H1 (cell line): ENCODE results near the gene TXLNG. TPM values are rescaled to one million over a fixed set of nuclear protein-coding genes. Genes with fewer than 3 reads are reported as not detected.

Experiments
- CTCF ChIA-PET: fragments of 300-600 bp; sonication (Branson Sonifier 250); formaldehyde crosslinking; loops from one replicate; lab custom pipeline; 2021; ENCODE audit not compliant: partially characterized antibody; lab: Charles Lee
- POLR2A ChIA-PET: fragments of 300-600 bp; sonication (Branson Sonifier 250); formaldehyde crosslinking; loops from one replicate; lab custom pipeline; 2021; ENCODE audit warnings: inconsistent platforms; ENCODE audit not compliant: partially characterized antibody; lab: Charles Lee
- DNase-seq, 2 experiments: peaks; one replicate each; pipeline versions ENCODE4 v3.0.0 to v3.0.0-alpha.2; 2010 to 2022; ENCODE audit warnings: low spot score in 2 of 2, low read depth in 1 of 2, mixed read lengths in 1 of 2
- FAIRE-seq: peaks from 2 replicates; lab custom pipeline; 2011; peaks lifted over from hg19 to GRCh38; lab: Jason Lieb, UNC
- H2AFZ ChIP-seq: 2 replicates; pipeline ENCODE4 v1.8.1; 2012; ENCODE audit warnings: low read length, inconsistent platforms
- H2AK5ac ChIP-seq: 2 replicates; pipeline ENCODE4 v1.6.1; 2013; ENCODE audit warnings: low read depth, low read length
- H2BK120ac ChIP-seq: replicated peaks from 2 replicates; pipeline ENCODE3; 2013; ENCODE audit warnings: low read depth, low read length, inconsistent platforms
- H2BK12ac ChIP-seq: 2 replicates; pipeline ENCODE4 v1.6.1; 2013; ENCODE audit warnings: low read depth, low read length
- H2BK15ac ChIP-seq: 2 replicates; pipeline ENCODE4 v1.6.1; 2013; ENCODE audit warnings: low read length
- H2BK20ac ChIP-seq: 2 replicates; pipeline ENCODE4 v1.6.1; 2013; ENCODE audit warnings: low read length
- H2BK5ac ChIP-seq: 2 replicates; pipeline ENCODE4 v1.6.1; 2013; ENCODE audit warnings: low read depth, low read length
- H3K14ac ChIP-seq: 2 replicates; pipeline ENCODE4 v1.6.1; 2013; ENCODE audit warnings: inconsistent platforms; ENCODE audit not compliant: insufficient read length
- H3K18ac ChIP-seq: 2 replicates; pipeline ENCODE4 v1.6.1; 2013; ENCODE audit warnings: low read length; ENCODE audit errors: extremely low read depth
- H3K23ac ChIP-seq: 2 replicates; pipeline ENCODE4 v1.6.1; 2013; ENCODE audit warnings: inconsistent platforms; ENCODE audit not compliant: insufficient read length
- H3K23me2 ChIP-seq: 2 replicates; pipeline ENCODE4 v1.6.1; 2013; ENCODE audit warnings: low read depth, low read length
- H3K27ac ChIP-seq: 2 replicates; pipeline ENCODE4 v1.6.1; 2011; ENCODE audit warnings: low read depth, low read length, inconsistent platforms
- H3K27me3 ChIP-seq, 4 experiments: replicated peaks in 1 of 4; 1 replicate in 1 of 4; 2 replicates in 3 of 4; pipeline versions ENCODE4 v1.6.1 to v1.8.1; 2011 to 2013; ENCODE audit warnings: low read length in 3 of 4, mild to moderate bottlenecking in 3 of 4, inconsistent platforms in 2 of 4, mixed read lengths in 2 of 4, moderate library complexity in 1 of 4; ENCODE audit not compliant: control insufficient read depth in 3 of 4, insufficient read depth in 3 of 4; ENCODE audit errors: extremely low read depth in 1 of 4
- H3K36me3 ChIP-seq, 4 experiments: 2 replicates each; pipeline versions ENCODE4 v1.6.1 to v1.8.1; 2011 to 2013; ENCODE audit warnings: mild to moderate bottlenecking in 4 of 4, low read length in 3 of 4, moderate library complexity in 2 of 4, control low read depth in 1 of 4, inconsistent platforms in 1 of 4; ENCODE audit not compliant: insufficient read depth in 4 of 4, control insufficient read depth in 2 of 4
- H3K4ac ChIP-seq: replicated peaks from 2 replicates; pipeline ENCODE3; 2013; ENCODE audit warnings: low read length, low read depth, mixed read lengths, inconsistent platforms; ENCODE audit not compliant: insufficient read length
- H3K4me1 ChIP-seq, 4 experiments: replicated peaks in 1 of 4; 1 replicate in 1 of 4; 2 replicates in 3 of 4; pipeline versions ENCODE4 v1.6.1 to v1.8.1; 2011 to 2013; ENCODE audit warnings: low read length in 3 of 4, inconsistent platforms in 2 of 4, mixed read lengths in 1 of 4; ENCODE audit not compliant: insufficient read depth in 4 of 4, control insufficient read depth in 3 of 4
- H3K4me2 ChIP-seq, 2 experiments: 2 replicates each; pipeline versions ENCODE4 v1.6.1 to v1.8.1; 2011 to 2013; ENCODE audit warnings: low read depth in 2 of 2, low read length in 2 of 2, control low read depth in 1 of 2, inconsistent platforms in 1 of 2, mild to moderate bottlenecking in 1 of 2; ENCODE audit not compliant: insufficient read depth in 1 of 2
- H3K4me3 ChIP-seq, 4 experiments: fragments of 200-600, 300-600 bp in 1 of 4; sonication (generic), shearing (Covaris generic), sonication (Bioruptor Twin) in 1 of 4; 2 replicates each; pipeline versions ENCODE4 v1.5.1 to v1.8.1; 2011 to 2016; ENCODE audit warnings: low read length in 4 of 4, low read depth in 3 of 4, control low read depth in 2 of 4, inconsistent platforms in 2 of 4, mild to moderate bottlenecking in 2 of 4, mixed read lengths in 1 of 4, moderate library complexity in 1 of 4; ENCODE audit not compliant: insufficient read depth in 2 of 4; ENCODE audit errors: extremely low read depth in 1 of 4
- H3K56ac ChIP-seq: replicated peaks from 2 replicates; pipeline ENCODE3; 2013; ENCODE audit warnings: low read depth, mild to moderate bottlenecking, mixed read lengths, low read length, inconsistent platforms; ENCODE audit not compliant: insufficient read length
- H3K79me1 ChIP-seq: 2 replicates; pipeline ENCODE4 v1.6.1; 2013; ENCODE audit warnings: low read depth, low read length, control low read depth
- H3K79me2 ChIP-seq, 2 experiments: 2 replicates each; pipeline versions ENCODE4 v1.6.1 to v1.8.1; 2012 to 2013; ENCODE audit warnings: low read length in 2 of 2, mild to moderate bottlenecking in 2 of 2, inconsistent platforms in 1 of 2; ENCODE audit not compliant: insufficient read depth in 2 of 2, control insufficient read depth in 1 of 2
- H3K9ac ChIP-seq, 4 experiments: replicated peaks in 1 of 4; 1 replicate in 1 of 4; 2 replicates in 3 of 4; pipeline versions ENCODE4 v1.6.1 to v1.8.1; 2011 to 2013; ENCODE audit warnings: low read depth in 3 of 4, low read length in 3 of 4, control low read depth in 2 of 4, mild to moderate bottlenecking in 2 of 4, moderate library complexity in 2 of 4, inconsistent platforms in 1 of 4; ENCODE audit errors: extremely low read depth in 1 of 4
- H3K9me3 ChIP-seq, 2 experiments: 2 replicates each; pipeline versions ENCODE4 v1.6.1 to v1.8.1; 2012 to 2013; ENCODE audit warnings: mild to moderate bottlenecking in 2 of 2, moderate library complexity in 2 of 2, control low read depth in 1 of 2, inconsistent platforms in 1 of 2, low read depth in 1 of 2, low read length in 1 of 2, mixed read lengths in 1 of 2; ENCODE audit not compliant: insufficient read depth in 2 of 2
- H4K20me1 ChIP-seq, 2 experiments: replicated peaks in 1 of 2; 2 replicates each; pipeline versions ENCODE3 to v1.8.1; 2011 to 2013; ENCODE audit warnings: inconsistent platforms in 2 of 2, low read length in 2 of 2, mild to moderate bottlenecking in 1 of 2; ENCODE audit not compliant: insufficient read depth in 2 of 2, control insufficient read depth in 1 of 2
- H4K5ac ChIP-seq: 2 replicates; pipeline ENCODE4 v1.6.1; 2013; ENCODE audit warnings: low read length, low read depth, mixed read lengths, inconsistent platforms; ENCODE audit not compliant: insufficient read length
- H4K8ac ChIP-seq: 2 replicates; pipeline ENCODE4 v1.8.0; 2013; ENCODE audit warnings: mild to moderate bottlenecking, moderate library complexity, low read length, inconsistent platforms; ENCODE audit not compliant: insufficient read depth; ENCODE audit errors: extremely low read depth
- H4K91ac ChIP-seq: replicated peaks from 2 replicates; pipeline ENCODE3; 2013; ENCODE audit warnings: low read length, mixed read lengths, inconsistent platforms; ENCODE audit not compliant: insufficient read length
- BRCA1 ChIP-seq: IDR thresholded peaks from 2 replicates; pipeline ENCODE4 v1.6.1; 2012; ENCODE audit warnings: low read depth, low read length, improper control_type of control experiment
- CTCF ChIP-seq, 3 experiments: IDR thresholded peaks; 1 replicate in 2 of 3; 2 replicates in 1 of 3; pipeline versions ENCODE4 v1.5.1 to v1.6.1; 2011; ENCODE audit warnings: low read length in 3 of 3, mild to moderate bottlenecking in 3 of 3, inconsistent platforms in 2 of 3, low read depth in 1 of 3, moderate library complexity in 1 of 3; ENCODE audit not compliant: insufficient read depth in 1 of 3; ENCODE audit errors: control extremely low read depth in 1 of 3
- E2F6 ChIP-seq: IDR thresholded peaks from 2 replicates; pipeline ENCODE4 v1.6.1; 2012; ENCODE audit warnings: inconsistent platforms
- HDAC2 ChIP-seq, 2 experiments: fragments of 300-600 bp in 1 of 2; sonication (generic) in 1 of 2; IDR thresholded peaks; 2 replicates each; pipeline ENCODE4 v1.6.1; 2011 to 2012; ENCODE audit warnings: low read depth in 2 of 2, low read length in 2 of 2, mild to moderate bottlenecking in 2 of 2, moderate library complexity in 2 of 2, borderline replicate concordance in 1 of 2, inconsistent platforms in 1 of 2
- PHF8 ChIP-seq: fragments of 200-600 bp; sonication (generic); conservative IDR thresholded peaks from 2 replicates; pipeline ENCODE4 v1.7.1; 2012; ENCODE audit warnings: low read depth, mild to moderate bottlenecking, inconsistent platforms, low read length, moderate library complexity
- SIX5 ChIP-seq: IDR thresholded peaks from 2 replicates; pipeline ENCODE4 v1.6.1; 2011; ENCODE audit warnings: mild to moderate bottlenecking, low read depth, low read length
- SP1 ChIP-seq: IDR thresholded peaks from 2 replicates; pipeline ENCODE4 v1.6.1; 2011; ENCODE audit warnings: low read depth, low read length
- SRF ChIP-seq: IDR thresholded peaks from 2 replicates; pipeline ENCODE4 v1.6.1; 2011; ENCODE audit warnings: mild to moderate bottlenecking, low read depth, low read length, moderate library complexity
- TCF12 ChIP-seq: IDR thresholded peaks from 2 replicates; pipeline ENCODE4 v1.6.1; 2011; ENCODE audit warnings: low read depth, mild to moderate bottlenecking, low read length
- WGBS, 2 experiments: shearing (Covaris generic) in 1 of 2; methylation state at CpG; one replicate each; pipeline versions ENCODE4 v1.1.6 to v1.1.7; 2013 to 2015; ENCODE audit warnings: low lambda C conversion rate in 2 of 2, mixed read lengths in 2 of 2, inconsistent platforms in 1 of 2, low coverage in 1 of 2, missing lambda C conversion rate in 1 of 2; ENCODE audit not compliant: insufficient replicate concordance in 2 of 2, insufficient coverage in 1 of 2, insufficient read length in 1 of 2; ENCODE audit errors: extremely low coverage in 1 of 2, missing lambda C conversion rate in 1 of 2; 5-methylcytosine and 5-hydroxymethylcytosine counted together
- polyA plus RNA-seq, 7 experiments: library from polyadenylated mRNA; depleted of rRNA in 3 of 7; stranded (reverse) in 5 of 7; unstranded in 2 of 7; fragments of >200 nt in 5 of 7; fragments of 200-250 nt in 2 of 7; gene quantifications; 1 replicate in 5 of 7; 2 replicates in 1 of 7; 4 replicates in 1 of 7; pipeline versions ENCODE4 v1.2.1 to v1.2.3, GENCODE V29; 2011 to 2013; ENCODE audit warnings: missing spikeins in 2 of 7, mixed read lengths in 2 of 7
- total RNA-seq: library from RNA; stranded (reverse); fragmentation: NEBNext Ultra II Directional; extraction: Animal tissue kit (Norgen Biotek cat#: 25700); gene quantifications from 2 replicates; pipeline ENCODE4 v1.2.1, GENCODE V29; 2021

TXLNG gene
- total and polyA plus RNA-seq, 2 of the 8 experiments (the other 6 are each of a cell fraction or from before 2014, with no cell fraction given): 32.9 to 42.9 TPM

- H3K56ac ChIP-seq: no peak overlapping the region
- H3K27me3 ChIP-seq: no peaks in the 10 kb centered on the region
- H2BK120ac ChIP-seq: no peak overlapping the region
- H3K14ac ChIP-seq: no peak overlapping the region
- no peak overlapping the region for H3K4ac ChIP-seq
- no peak for FAIRE-seq
- no peaks in the 10 kb centered on the region for H3K9me3 ChIP-seq
- no peak overlapping the region for H2BK5ac ChIP-seq
- no peak overlapping the region for H2AK5ac ChIP-seq
- WGBS, 2 experiments: 80% methylated on average over 3 of the region's 3 CpGs; no CpG with 5 or more reads in 1 of the 2 experiments
- no peak overlapping the region for H3K23ac ChIP-seq
- CTCF ChIA-PET: no interaction called here
- no peaks in the 10 kb centered on the region for H3K23me2 ChIP-seq
- no peaks in the 10 kb centered on the region for H3K79me1 ChIP-seq
- no peak overlapping the region for H3K9ac ChIP-seq
- H2BK15ac ChIP-seq: no peak overlapping the region
- no peak for DNase-seq
- no peak overlapping the region for H3K4me3 ChIP-seq
- H3K36me3 ChIP-seq: peaks cover 2 to 62% (median 30%) of the 10 kb centered on the region in 4 experiments; a peak in 6 of 8 replicates
- POLR2A ChIA-PET: interaction anchor here (0.6 to 1.6 kb wide), 2 partner anchors 7 to 12 kb away, joined by 4 read pairs; no protein-coding TSS in a partner anchor
- no peak overlapping the region for H2AFZ ChIP-seq
- no peak overlapping the region for H3K18ac ChIP-seq
- no peak overlapping the region for H3K4me2 ChIP-seq
- H4K20me1 ChIP-seq: peaks cover 0 to 5% of the 10 kb centered on the region in 2 experiments
- H3K27ac ChIP-seq: no peak overlapping the region
- H3K79me2 ChIP-seq: peaks cover 0 to 9% of the 10 kb centered on the region in 2 experiments; a peak in 1 of 4 replicates
- H4K5ac ChIP-seq: no peak overlapping the region
- no peak overlapping the region for H2BK12ac ChIP-seq
- no peak overlapping the region for H4K8ac ChIP-seq
- H3K4me1 ChIP-seq: no peaks in the 10 kb centered on the region
- no peak overlapping the region for H4K91ac ChIP-seq
- no peak overlapping the region for H2BK20ac ChIP-seq
- no peak for TF ChIP-seq SRF
- TF ChIP-seq CTCF (IDR thresholded peaks at IDR 0.05; ENCODE audit: control extremely low read depth in 1 of 3, insufficient read depth in 1 of 3, low read depth in 1 of 3, low read length in 3 of 3): no peak
- TF ChIP-seq E2F6: no peak
- no peak for TF ChIP-seq BRCA1
- TF ChIP-seq TCF12: no peak
- no peak for TF ChIP-seq SP1
- TF ChIP-seq PHF8: no peak
- TF ChIP-seq SIX5: no peak
- no peak for TF ChIP-seq HDAC2 (IDR thresholded peaks at IDR 0.05; ENCODE audit: borderline replicate concordance in 1 of 2, low read depth in 2 of 2, low read length in 2 of 2)
Observed at GRCh38 chrX:16851827-16852226, 65.6 kb downstream of the TXLNG start.
